WTC11 (cell line): ENCODE data around the gene ZNF302.

ENCODE experiments used
- KAT7 ChIP-seq: sonication (generic); formaldehyde crosslinking; IDR thresholded peaks from 2 replicates; pipeline ENCODE4 v1.8.1; 2023; ENCODE audit warnings: missing genetic modification reagents, mild to moderate bottlenecking, borderline replicate concordance
- MYBL2 ChIP-seq: sonication (generic); formaldehyde crosslinking; IDR thresholded peaks from 2 replicates; pipeline ENCODE4 v1.8.1; 2023; ENCODE audit warnings: mild to moderate bottlenecking, moderate library complexity, missing genetic modification reagents
- NFYB ChIP-seq: sonication (generic); formaldehyde crosslinking; conservative IDR thresholded peaks from 2 replicates; pipeline ENCODE4 v1.8.0; 2022; ENCODE audit warnings: low read depth, missing genetic modification reagents
- NR3C1 ChIP-seq: sonication (generic); formaldehyde crosslinking; conservative IDR thresholded peaks from 2 replicates; pipeline ENCODE4 v1.8.1; 2023; ENCODE audit warnings: low read depth, mild to moderate bottlenecking, missing genetic modification reagents
- TF ChIP-seq, protein P1 (sequence below): fragments of 200-600 bp; IDR thresholded peaks from 2 replicates; pipeline ENCODE4 v1.8.0; 2022; ENCODE audit warnings: antibody characterized with exemption
- TF ChIP-seq, protein P2 (sequence below): sonication (generic); formaldehyde crosslinking; conservative IDR thresholded peaks from 2 replicates; pipeline ENCODE4 v1.8.1; 2023; ENCODE audit warnings: mild to moderate bottlenecking, low read depth, missing genetic modification reagents, moderate library complexity
- TF ChIP-seq, protein P3 (sequence below): sonication (generic); formaldehyde crosslinking; IDR thresholded peaks from 2 replicates; pipeline ENCODE4 v1.8.1; 2022; ENCODE audit warnings: mild to moderate bottlenecking, moderate library complexity, missing genetic modification reagents

DNA sequence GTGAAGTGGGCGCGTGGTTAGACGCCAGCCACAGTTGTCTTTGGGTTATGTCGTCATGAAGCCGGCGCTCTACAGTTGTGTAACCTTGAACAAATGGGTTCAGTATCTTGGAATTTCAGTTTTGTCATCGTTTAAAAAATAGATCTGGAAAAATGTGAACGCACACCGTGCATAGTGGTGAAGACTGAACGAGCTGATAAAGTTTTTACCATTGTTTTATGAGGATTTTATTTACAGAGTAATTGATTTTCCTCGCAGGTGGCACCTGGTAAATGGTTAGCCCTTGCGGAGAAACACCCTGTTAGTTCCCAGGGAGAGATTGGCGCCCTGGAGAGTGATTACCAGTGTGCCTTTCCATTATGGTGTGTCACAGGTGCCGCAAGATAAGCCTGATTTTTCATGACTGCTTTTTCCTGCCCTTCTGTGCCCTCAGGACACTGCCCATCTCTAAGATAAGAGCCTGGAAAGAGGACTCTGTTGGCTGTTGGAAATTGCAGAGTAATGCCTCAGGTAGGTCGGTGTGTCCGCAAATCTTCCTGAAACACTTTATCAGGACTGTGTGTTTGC is 57.1 kb downstream of the ZNF302 start:
- TF ChIP-seq, protein P1, sequence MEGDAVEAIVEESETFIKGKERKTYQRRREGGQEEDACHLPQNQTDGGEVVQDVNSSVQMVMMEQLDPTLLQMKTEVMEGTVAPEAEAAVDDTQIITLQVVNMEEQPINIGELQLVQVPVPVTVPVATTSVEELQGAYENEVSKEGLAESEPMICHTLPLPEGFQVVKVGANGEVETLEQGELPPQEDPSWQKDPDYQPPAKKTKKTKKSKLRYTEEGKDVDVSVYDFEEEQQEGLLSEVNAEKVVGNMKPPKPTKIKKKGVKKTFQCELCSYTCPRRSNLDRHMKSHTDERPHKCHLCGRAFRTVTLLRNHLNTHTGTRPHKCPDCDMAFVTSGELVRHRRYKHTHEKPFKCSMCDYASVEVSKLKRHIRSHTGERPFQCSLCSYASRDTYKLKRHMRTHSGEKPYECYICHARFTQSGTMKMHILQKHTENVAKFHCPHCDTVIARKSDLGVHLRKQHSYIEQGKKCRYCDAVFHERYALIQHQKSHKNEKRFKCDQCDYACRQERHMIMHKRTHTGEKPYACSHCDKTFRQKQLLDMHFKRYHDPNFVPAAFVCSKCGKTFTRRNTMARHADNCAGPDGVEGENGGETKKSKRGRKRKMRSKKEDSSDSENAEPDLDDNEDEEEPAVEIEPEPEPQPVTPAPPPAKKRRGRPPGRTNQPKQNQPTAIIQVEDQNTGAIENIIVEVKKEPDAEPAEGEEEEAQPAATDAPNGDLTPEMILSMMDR, result no peak
- TF ChIP-seq KAT7 (CRISPR knock-in tag), result no peak
- TF ChIP-seq NFYB (CRISPR knock-in tag), result no peak
- TF ChIP-seq, protein P2, sequence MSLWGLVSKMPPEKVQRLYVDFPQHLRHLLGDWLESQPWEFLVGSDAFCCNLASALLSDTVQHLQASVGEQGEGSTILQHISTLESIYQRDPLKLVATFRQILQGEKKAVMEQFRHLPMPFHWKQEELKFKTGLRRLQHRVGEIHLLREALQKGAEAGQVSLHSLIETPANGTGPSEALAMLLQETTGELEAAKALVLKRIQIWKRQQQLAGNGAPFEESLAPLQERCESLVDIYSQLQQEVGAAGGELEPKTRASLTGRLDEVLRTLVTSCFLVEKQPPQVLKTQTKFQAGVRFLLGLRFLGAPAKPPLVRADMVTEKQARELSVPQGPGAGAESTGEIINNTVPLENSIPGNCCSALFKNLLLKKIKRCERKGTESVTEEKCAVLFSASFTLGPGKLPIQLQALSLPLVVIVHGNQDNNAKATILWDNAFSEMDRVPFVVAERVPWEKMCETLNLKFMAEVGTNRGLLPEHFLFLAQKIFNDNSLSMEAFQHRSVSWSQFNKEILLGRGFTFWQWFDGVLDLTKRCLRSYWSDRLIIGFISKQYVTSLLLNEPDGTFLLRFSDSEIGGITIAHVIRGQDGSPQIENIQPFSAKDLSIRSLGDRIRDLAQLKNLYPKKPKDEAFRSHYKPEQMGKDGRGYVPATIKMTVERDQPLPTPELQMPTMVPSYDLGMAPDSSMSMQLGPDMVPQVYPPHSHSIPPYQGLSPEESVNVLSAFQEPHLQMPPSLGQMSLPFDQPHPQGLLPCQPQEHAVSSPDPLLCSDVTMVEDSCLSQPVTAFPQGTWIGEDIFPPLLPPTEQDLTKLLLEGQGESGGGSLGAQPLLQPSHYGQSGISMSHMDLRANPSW (CRISPR knock-in tag), result no peak
- no peak for TF ChIP-seq MYBL2 (CRISPR knock-in tag)
- TF ChIP-seq NR3C1 (CRISPR knock-in tag), result no peak
- TF ChIP-seq, protein P3, sequence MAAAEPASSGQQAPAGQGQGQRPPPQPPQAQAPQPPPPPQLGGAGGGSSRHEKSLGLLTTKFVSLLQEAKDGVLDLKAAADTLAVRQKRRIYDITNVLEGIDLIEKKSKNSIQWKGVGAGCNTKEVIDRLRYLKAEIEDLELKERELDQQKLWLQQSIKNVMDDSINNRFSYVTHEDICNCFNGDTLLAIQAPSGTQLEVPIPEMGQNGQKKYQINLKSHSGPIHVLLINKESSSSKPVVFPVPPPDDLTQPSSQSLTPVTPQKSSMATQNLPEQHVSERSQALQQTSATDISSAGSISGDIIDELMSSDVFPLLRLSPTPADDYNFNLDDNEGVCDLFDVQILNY (CRISPR knock-in tag), result no peak
